Measurements from ENCODE around the gene IDI1. TPM values are rescaled to one million over a fixed set of nuclear protein-coding genes. Genes with fewer than 3 reads are reported as not detected.

Gene IDI1
- total RNA-seq, 1 experiment from 2014 or later = 44.7 TPM

GRCh38 chr10:1095498-1095897 is 46.6 kb upstream of the IDI1 start:
- Histone ChIP-seq H2BK15ac (ENCODE audit: low read depth, low read length) (no peak overlapping the region), H3K4me1 (ENCODE audit: insufficient read depth, low read length) (no peaks in the 10 kb centered on the region), H3K56ac (ENCODE audit: insufficient read length, low read depth, low read length) (no peak overlapping the region), H4K8ac (replicated peaks; ENCODE audit: insufficient read length, low read depth, low read length) (no peak overlapping the region), H2BK5ac (ENCODE audit: insufficient read length, low read length) (no peak overlapping the region), H3K18ac (ENCODE audit: insufficient read length, low read depth, low read length) (no peak overlapping the region), H3K9me3 (ENCODE audit: control insufficient read depth, low read depth, low read length) (no peaks in the 10 kb centered on the region), H2BK120ac (ENCODE audit: low read depth, low read length, poor library complexity, severe bottlenecking) (no peak overlapping the region), H2AK5ac (ENCODE audit: insufficient read length, low read length) (no peak overlapping the region), H3K79me1 (ENCODE audit: insufficient read depth, low read depth, low read length, poor library complexity, severe bottlenecking) (no peaks in the 10 kb centered on the region), H3K27me3 (ENCODE audit: insufficient read depth, low read length) (no peaks in the 10 kb centered on the region), H3K4me2 (ENCODE audit: insufficient read depth, insufficient read length, low read length) (no peak overlapping the region), H3T11ph (ENCODE audit: low read length) (no peak overlapping the region), H3K9ac (ENCODE audit: extremely low read depth, insufficient read length, low read length) (no peak overlapping the region), H3K27ac (ENCODE audit: insufficient read length, low read depth, low read length) (no peak overlapping the region), H2BK12ac (ENCODE audit: insufficient read length, low read depth, low read length) (no peak overlapping the region), H3K79me2 (ENCODE audit: insufficient read depth, low read length) (0 out of 2 replicates have a peak, but pooled peaks cover 1% of the 10 kb centered on the region), H3K23ac (ENCODE audit: insufficient read length, low read depth, low read length) (no peak overlapping the region), H4K5ac (ENCODE audit: insufficient read length, low read depth, low read length) (no peak overlapping the region), H3K14ac (ENCODE audit: insufficient read depth, low read length) (no peak overlapping the region), H2BK20ac (ENCODE audit: low read depth, low read length, poor library complexity, severe bottlenecking) (no peak overlapping the region), H4K20me1 (ENCODE audit: control insufficient read depth, insufficient read depth, insufficient read length) (no peaks in the 10 kb centered on the region), H2AFZ (ENCODE audit: low read length) (no peak overlapping the region), H4K91ac (ENCODE audit: insufficient read length, low read depth, low read length) (no peak overlapping the region), H3K4ac (ENCODE audit: low read depth, low read length) (no peak overlapping the region), H3K23me2 (ENCODE audit: insufficient read length, low read depth, low read length, poor library complexity, severe bottlenecking) (no peaks in the 10 kb centered on the region)
- Mint-ChIP-seq H3K9me3 (no peaks in the 10 kb centered on the region), H3K4me1 (no peaks in the 10 kb centered on the region), H3K27ac (no peak overlapping the region), H3K36me3 (ENCODE audit: insufficient read depth in 1 of 3, low read depth in 3 of 3) (peaks cover 9 to 19% (median 12%) of the 10 kb centered on the region in 3 experiments; a peak in 6 of 7 replicates), H3K27me3 (ENCODE audit: low read depth) (no peaks in the 10 kb centered on the region), H3K4me3 (no peak overlapping the region)
- no peak for TF ChIP-seq CTCF (conservative IDR thresholded peaks at IDR 0.05)
- no peak for DNase-seq
- no CpG with 5 or more reads among the region's 12 CpGs for WGBS (ENCODE audit: extremely low coverage, insufficient read length, low lambda C conversion rate)

Data from H9 (cell line).